RWPE2 (cell line): ENCODE results near the gene CFAP99.

Experiments
- ATAC-seq: fragments of 200-7000 bp; cut with Tn5 transposase; 3 replicates; pipeline ENCODE4 v1.9.1; 2021; ENCODE audit warnings: low read depth
- DNase-seq: peaks from one replicate; pipeline ENCODE4 v3.0.0-alpha.2; 2020; ENCODE audit warnings: low spot score
- H3K27ac ChIP-seq: fragments of 450-650 bp; 2 replicates; pipeline ENCODE4 v1.5.1; 2017; ENCODE audit warnings: mild to moderate bottlenecking; ENCODE audit not compliant: poor library complexity, severe bottlenecking
- H3K27me3 ChIP-seq: fragments of 250-450 bp; sonication (Bioruptor Pico); 2 replicates; pipeline ENCODE4 v1.5.1; 2021; ENCODE audit warnings: mild to moderate bottlenecking, moderate library complexity; ENCODE audit not compliant: insufficient read depth, poor library complexity, severe bottlenecking
- H3K36me3 ChIP-seq: fragments of 250-450 bp; sonication (Bioruptor Pico); 2 replicates; pipeline ENCODE4 v1.5.1; 2020; ENCODE audit warnings: low read depth, mild to moderate bottlenecking, moderate library complexity
- H3K4me1 ChIP-seq: fragments of 250-450 bp; sonication (Bioruptor Pico); 2 replicates; pipeline ENCODE4 v1.5.1; 2021; ENCODE audit warnings: mild to moderate bottlenecking, moderate library complexity; ENCODE audit not compliant: insufficient read depth, poor library complexity, severe bottlenecking
- H3K4me3 ChIP-seq: fragments of 250-450 bp; sonication (Bioruptor Pico); 2 replicates; pipeline ENCODE4 v1.5.1; 2021; ENCODE audit warnings: mild to moderate bottlenecking, moderate library complexity; ENCODE audit not compliant: severe bottlenecking
- H3K9me3 ChIP-seq: fragments of 250-450 bp; sonication (Bioruptor Pico); 2 replicates; pipeline ENCODE4 v1.5.1; 2021; ENCODE audit warnings: mild to moderate bottlenecking, moderate library complexity; ENCODE audit not compliant: severe bottlenecking
- TF ChIP-seq, protein P1 (sequence below): fragments of 450-650 bp; IDR thresholded peaks from one replicate; pipeline ENCODE4 v1.5.1; 2017; ENCODE audit warnings: mild to moderate bottlenecking, moderate library complexity; ENCODE audit not compliant: poor library complexity, severe bottlenecking

The CFAP99 gene

DNA sequence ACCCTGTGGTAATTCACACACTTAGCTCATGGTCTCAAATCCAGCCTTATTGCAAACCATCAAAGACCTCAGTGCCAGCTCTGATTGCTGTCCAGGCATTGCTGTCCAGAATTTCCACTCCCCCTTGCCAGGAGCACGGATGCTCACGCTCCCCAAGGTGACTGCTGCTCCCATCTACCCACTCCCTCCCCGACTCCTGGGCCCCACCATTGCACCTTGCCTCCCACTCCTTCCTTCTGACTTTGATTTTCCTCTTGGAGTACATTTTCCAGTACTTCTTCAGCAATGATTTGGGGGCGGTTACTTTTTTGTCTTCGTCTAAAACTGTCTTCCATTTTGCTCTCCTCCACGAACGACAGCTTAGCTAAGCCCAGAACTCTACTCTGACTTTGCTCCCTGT, 11.8 kb upstream of the CFAP99 start:
- no peak overlapping the region for H3K27ac ChIP-seq
- TF ChIP-seq, protein P1, sequence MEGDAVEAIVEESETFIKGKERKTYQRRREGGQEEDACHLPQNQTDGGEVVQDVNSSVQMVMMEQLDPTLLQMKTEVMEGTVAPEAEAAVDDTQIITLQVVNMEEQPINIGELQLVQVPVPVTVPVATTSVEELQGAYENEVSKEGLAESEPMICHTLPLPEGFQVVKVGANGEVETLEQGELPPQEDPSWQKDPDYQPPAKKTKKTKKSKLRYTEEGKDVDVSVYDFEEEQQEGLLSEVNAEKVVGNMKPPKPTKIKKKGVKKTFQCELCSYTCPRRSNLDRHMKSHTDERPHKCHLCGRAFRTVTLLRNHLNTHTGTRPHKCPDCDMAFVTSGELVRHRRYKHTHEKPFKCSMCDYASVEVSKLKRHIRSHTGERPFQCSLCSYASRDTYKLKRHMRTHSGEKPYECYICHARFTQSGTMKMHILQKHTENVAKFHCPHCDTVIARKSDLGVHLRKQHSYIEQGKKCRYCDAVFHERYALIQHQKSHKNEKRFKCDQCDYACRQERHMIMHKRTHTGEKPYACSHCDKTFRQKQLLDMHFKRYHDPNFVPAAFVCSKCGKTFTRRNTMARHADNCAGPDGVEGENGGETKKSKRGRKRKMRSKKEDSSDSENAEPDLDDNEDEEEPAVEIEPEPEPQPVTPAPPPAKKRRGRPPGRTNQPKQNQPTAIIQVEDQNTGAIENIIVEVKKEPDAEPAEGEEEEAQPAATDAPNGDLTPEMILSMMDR: no peak
- H3K9me3 ChIP-seq: no peaks in the 10 kb centered on the region
- H3K4me3 ChIP-seq: no peak overlapping the region
- no peaks in the 10 kb centered on the region for H3K27me3 ChIP-seq
- no peaks in the 10 kb centered on the region for H3K36me3 ChIP-seq
- peak; percentile 20 for DNase-seq
- no peak for ATAC-seq
- H3K4me1 ChIP-seq: no peaks in the 10 kb centered on the region

DNA sequence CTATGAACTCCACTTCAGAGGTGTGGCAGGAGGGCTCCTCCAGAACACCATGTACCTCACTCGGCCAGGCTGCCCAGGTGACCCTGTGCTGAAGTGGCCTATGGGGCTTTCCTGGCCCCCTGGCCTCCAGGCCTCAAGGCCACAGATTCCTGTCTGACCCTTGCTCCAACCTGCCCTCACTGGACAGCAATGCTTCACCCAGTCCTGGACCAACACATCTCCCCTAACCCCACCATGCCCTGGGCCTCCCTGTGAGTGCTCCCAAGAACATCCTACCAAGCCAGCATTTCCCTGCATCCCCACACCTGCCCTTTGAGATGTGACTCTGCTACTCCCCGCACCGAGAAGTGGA, 10.8 kb upstream of the CFAP99 start:
- Histone ChIP-seq H3K27ac (no peak overlapping the region), H3K4me3 (no peak overlapping the region), H3K4me1 (peaks cover 6% of the 10 kb centered on the region), H3K9me3 (no peaks in the 10 kb centered on the region), H3K27me3 (no peaks in the 10 kb centered on the region), H3K36me3 (no peaks in the 10 kb centered on the region)
- TF ChIP-seq, protein P1: no peak
- ATAC-seq (no peak), DNase-seq (peak; percentile 25)

DNA sequence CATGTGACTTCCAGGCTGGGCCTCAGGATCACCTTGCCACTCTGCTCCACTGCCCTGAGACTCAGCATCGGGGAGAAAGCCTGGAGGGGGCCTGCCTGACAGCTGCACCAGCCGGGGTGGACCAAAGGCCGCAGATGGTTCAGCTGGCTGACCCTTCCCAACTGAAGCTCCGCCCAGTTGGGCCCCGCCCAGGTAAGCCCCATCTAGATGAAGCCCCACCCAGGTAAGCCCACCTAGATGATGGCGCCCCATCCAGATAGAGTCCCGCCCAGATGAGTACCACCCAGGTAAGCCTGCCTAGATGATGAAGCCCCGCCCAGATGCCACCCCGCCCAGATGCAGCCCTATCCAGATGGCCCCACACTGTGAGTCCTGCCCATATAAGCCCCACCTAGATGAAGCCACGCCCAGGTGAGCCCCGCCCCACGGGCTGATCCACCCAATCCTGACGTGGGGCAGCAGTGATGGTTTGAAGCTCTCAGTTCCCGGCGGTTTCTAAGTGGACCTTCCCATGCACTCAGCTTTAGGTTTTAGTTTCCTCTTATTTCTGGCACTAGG, 10.3 kb upstream of the CFAP99 start:
- Histone ChIP-seq H3K4me1 (peaks cover 7% of the 10 kb centered on the region), H3K27me3 (no peaks in the 10 kb centered on the region), H3K4me3 (no peak overlapping the region), H3K27ac (no peak overlapping the region), H3K36me3 (no peaks in the 10 kb centered on the region), H3K9me3 (no peaks in the 10 kb centered on the region)
- DNase-seq: peak; percentile 43
- TF ChIP-seq, protein P1: no peak
- no peak for ATAC-seq

DNA sequence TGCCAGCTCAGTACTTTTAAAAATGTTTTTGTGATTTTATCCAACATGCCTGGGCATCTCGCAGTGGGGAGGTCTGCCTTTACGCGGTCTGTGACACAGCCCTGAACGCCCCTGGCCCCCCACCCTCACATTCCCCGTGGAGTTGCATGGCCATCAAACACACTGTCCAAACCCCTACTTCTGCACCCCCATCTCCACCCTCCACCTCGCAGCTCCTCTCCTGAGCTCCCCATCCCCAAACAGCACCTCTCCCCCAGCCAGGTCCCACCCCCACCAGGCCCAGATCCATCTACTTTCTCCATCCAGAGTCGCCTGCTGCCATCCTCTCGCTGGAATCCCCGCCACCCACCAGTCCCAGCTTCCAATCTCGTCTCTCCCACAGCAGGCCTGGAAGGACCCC, 9.8 kb upstream of the CFAP99 start:
- peaks cover 12% of the 10 kb centered on the region for H3K4me1 ChIP-seq
- H3K27me3 ChIP-seq: no peaks in the 10 kb centered on the region
- no peaks in the 10 kb centered on the region for H3K36me3 ChIP-seq
- peak; percentile 58 for DNase-seq
- no peak overlapping the region for H3K27ac ChIP-seq
- H3K9me3 ChIP-seq: no peaks in the 10 kb centered on the region
- no peak for ATAC-seq
- TF ChIP-seq, protein P1: no peak
- H3K4me3 ChIP-seq: no peak overlapping the region

DNA sequence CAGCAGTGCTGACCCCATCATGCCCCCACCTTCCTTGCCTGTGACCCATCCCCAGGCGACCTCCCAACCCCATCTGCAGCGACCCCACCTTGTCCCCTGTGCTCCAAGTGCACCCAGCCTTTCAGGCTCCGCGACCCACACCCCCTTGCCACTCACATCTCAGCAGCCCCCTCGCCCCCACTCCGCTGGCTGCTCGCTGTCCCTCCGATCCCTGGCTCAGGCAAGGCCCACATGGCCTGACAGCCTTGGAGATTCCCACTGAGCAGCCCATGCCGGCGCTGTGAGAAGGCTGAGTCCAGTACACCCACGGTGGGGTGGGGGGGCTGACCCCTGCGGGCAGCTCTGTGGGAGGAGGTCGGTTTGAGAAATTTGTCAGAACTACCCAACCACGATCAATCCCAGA, 9.4 kb upstream of the CFAP99 start:
- no peak for DNase-seq
- no peaks in the 10 kb centered on the region for H3K36me3 ChIP-seq
- no peak overlapping the region for H3K27ac ChIP-seq
- H3K4me1 ChIP-seq: peaks cover 16% of the 10 kb centered on the region
- no peaks in the 10 kb centered on the region for H3K9me3 ChIP-seq
- TF ChIP-seq, protein P1: no peak
- H3K4me3 ChIP-seq: no peak overlapping the region
- no peak for ATAC-seq
- no peaks in the 10 kb centered on the region for H3K27me3 ChIP-seq
